ENCODE data around the gene CLPTM1. TPM values are rescaled to one million over a fixed set of nuclear protein-coding genes. Genes with fewer than 3 reads are reported as not detected.

The CLPTM1 gene
- total and polyA plus RNA-seq, 9 of the 15 experiments (the other 6 are each of a cell fraction or from before 2014, with no cell fraction given): 0.37 to 96.0 (median 27.5) TPM

- no peaks in the 10 kb centered on the region; a peak in 1 of 5 replicates for H3K27me3 ChIP-seq (ENCODE audit: control insufficient read depth in 2 of 2, insufficient read depth in 2 of 2, low read length in 2 of 2)
- no peak overlapping the region for H3K4me2 ChIP-seq (ENCODE audit: insufficient read depth, low read length)
- peaks cover 0 to 5% of the 10 kb centered on the region in 2 experiments; a peak in 2 of 5 replicates for H3K4me1 ChIP-seq (replicated peaks in 1 of 2; ENCODE audit: control insufficient read depth in 2 of 2, insufficient read depth in 2 of 2, low read length in 2 of 2)
- TF ChIP-seq ARNT (IDR thresholded peaks at IDR 0.05) (no peak), RBM25 (IDR thresholded peaks at IDR 0.05; ENCODE audit: low read depth, low read length, severe bottlenecking) (peak; percentile 97), DIDO1 (tag; IDR thresholded peaks at IDR 0.05; ENCODE audit: low read depth) (no peak), ZKSCAN1 (IDR thresholded peaks at IDR 0.05; ENCODE audit: low read depth, low read length) (peak; percentile 91), C11orf30 (IDR thresholded peaks at IDR 0.05; ENCODE audit: low read depth) (no peak), XRCC5 (IDR thresholded peaks at IDR 0.05; ENCODE audit: low read depth, low read length) (no peak)
- intact Hi-C loops (cut with micrococcal nuclease): no loop called here
- H3K36me3 ChIP-seq (ENCODE audit: control insufficient read depth, insufficient read depth, low read length): no peaks in the 10 kb centered on the region
- POLR2A ChIA-PET: no interaction called here
- H3K9me1 ChIP-seq (ENCODE audit: control insufficient read depth, insufficient read depth, low read length): no peaks in the 10 kb centered on the region
- H3K27ac ChIP-seq (ENCODE audit: extremely low read depth, low read depth, low read length): no peak overlapping the region
- FAIRE-seq (peak; percentile 26), ATAC-seq (no peak), DNase-seq (ENCODE audit: extremely low read depth in 1 of 4, low spot score in 3 of 4) (no peak)
- no peak overlapping the region for H2AFZ ChIP-seq (ENCODE audit: low read depth, low read length)
- 62% methylated on average over 3 of the region's 4 CpGs for WGBS (ENCODE audit: insufficient coverage, low coverage, missing lambda C conversion rate)
- no peaks in the 10 kb centered on the region for H3K79me2 ChIP-seq (ENCODE audit: control insufficient read depth, insufficient read depth, low read length)
- BruUV-seq (replicated peaks): no TSS peak
- in situ Hi-C loops (cut with MboI): no loop called here
- H3K4me3 ChIP-seq: no peak overlapping the region
- H4K20me1 ChIP-seq (replicated peaks; ENCODE audit: control insufficient read depth, insufficient read depth, low read length): no peaks in the 10 kb centered on the region
- CTCF ChIA-PET (ENCODE audit: low intra/inter-chr PET ratio): no interaction called here
- no peak overlapping the region for H3K9ac ChIP-seq (ENCODE audit: insufficient read depth in 1 of 2, low read depth in 2 of 2, low read length in 2 of 2)
- H3K9me3 ChIP-seq (replicated peaks; ENCODE audit: control insufficient read depth, insufficient read depth, low read depth, low read length): no peaks in the 10 kb centered on the region
Measured at GRCh38 chr19:45023048-45023447, 67.9 kb downstream of the CLPTM1 start.

GRCh38 chr19:45025264-45025663 lies 70.1 kb downstream of the CLPTM1 start:
- no peak for DNase-seq (ENCODE audit: extremely low read depth in 1 of 4, low spot score in 3 of 4)
- intact Hi-C loops (cut with micrococcal nuclease) (no loop called here), in situ Hi-C loops (cut with MboI) (no loop called here)
- H4K20me1 ChIP-seq (replicated peaks; ENCODE audit: control insufficient read depth, insufficient read depth, low read length): no peaks in the 10 kb centered on the region
- H3K9me1 ChIP-seq (ENCODE audit: control insufficient read depth, insufficient read depth, low read length): no peaks in the 10 kb centered on the region
- H3K4me3 ChIP-seq: no peak overlapping the region
- H3K36me3 ChIP-seq (ENCODE audit: control insufficient read depth, insufficient read depth, low read length): no peaks in the 10 kb centered on the region
- BruUV-seq (replicated peaks): no TSS peak
- H3K79me2 ChIP-seq (ENCODE audit: control insufficient read depth, insufficient read depth, low read length): no peaks in the 10 kb centered on the region
- POLR2A ChIA-PET: no interaction called here
- CTCF ChIA-PET (ENCODE audit: low intra/inter-chr PET ratio): no interaction called here
- no peak overlapping the region for H3K27ac ChIP-seq (ENCODE audit: extremely low read depth, low read depth, low read length)
- no peaks in the 10 kb centered on the region; a peak in 1 of 5 replicates for H3K27me3 ChIP-seq (ENCODE audit: control insufficient read depth in 2 of 2, insufficient read depth in 2 of 2, low read length in 2 of 2)
- H3K9ac ChIP-seq (ENCODE audit: insufficient read depth in 1 of 2, low read depth in 2 of 2, low read length in 2 of 2): peak overlapping the region in 1 of 2 experiments; percentile 35; a peak in 1 of 4 replicates
- H3K4me2 ChIP-seq (ENCODE audit: insufficient read depth, low read length): no peak overlapping the region
- no peaks in the 10 kb centered on the region for H3K9me3 ChIP-seq (replicated peaks; ENCODE audit: control insufficient read depth, insufficient read depth, low read depth, low read length)
- no peak for FAIRE-seq
- no peak for ATAC-seq
- 48% methylated on average over 7 of the region's 9 CpGs for WGBS (ENCODE audit: insufficient coverage, low coverage, missing lambda C conversion rate)
- peaks cover 0 to 10% of the 10 kb centered on the region in 2 experiments; a peak in 2 of 5 replicates for H3K4me1 ChIP-seq (replicated peaks in 1 of 2; ENCODE audit: control insufficient read depth in 2 of 2, insufficient read depth in 2 of 2, low read length in 2 of 2)
- no peak overlapping the region for H2AFZ ChIP-seq (ENCODE audit: low read depth, low read length)
- TF ChIP-seq ZBTB8A (IDR thresholded peaks at IDR 0.05; ENCODE audit: partially characterized antibody) (no peak), ZNF717 (CRISPR knock-in tag; IDR thresholded peaks at IDR 0.05) (no peak), SRSF3 (IDR thresholded peaks at IDR 0.05; ENCODE audit: insufficient read depth, low read length) (no peak), ETV6 (IDR thresholded peaks at IDR 0.05; ENCODE audit: borderline replicate concordance in 1 of 2, low read depth in 2 of 2, low read length in 1 of 2) (no peak), ETV6 (CRISPR knock-in tag; IDR thresholded peaks at IDR 0.05; ENCODE audit: borderline replicate concordance) (no peak), RBM39 (optimal IDR thresholded peaks at IDR 0.05; ENCODE audit: low read depth, low read length) (no peak)
- TF ChIP-seq, protein P1, sequence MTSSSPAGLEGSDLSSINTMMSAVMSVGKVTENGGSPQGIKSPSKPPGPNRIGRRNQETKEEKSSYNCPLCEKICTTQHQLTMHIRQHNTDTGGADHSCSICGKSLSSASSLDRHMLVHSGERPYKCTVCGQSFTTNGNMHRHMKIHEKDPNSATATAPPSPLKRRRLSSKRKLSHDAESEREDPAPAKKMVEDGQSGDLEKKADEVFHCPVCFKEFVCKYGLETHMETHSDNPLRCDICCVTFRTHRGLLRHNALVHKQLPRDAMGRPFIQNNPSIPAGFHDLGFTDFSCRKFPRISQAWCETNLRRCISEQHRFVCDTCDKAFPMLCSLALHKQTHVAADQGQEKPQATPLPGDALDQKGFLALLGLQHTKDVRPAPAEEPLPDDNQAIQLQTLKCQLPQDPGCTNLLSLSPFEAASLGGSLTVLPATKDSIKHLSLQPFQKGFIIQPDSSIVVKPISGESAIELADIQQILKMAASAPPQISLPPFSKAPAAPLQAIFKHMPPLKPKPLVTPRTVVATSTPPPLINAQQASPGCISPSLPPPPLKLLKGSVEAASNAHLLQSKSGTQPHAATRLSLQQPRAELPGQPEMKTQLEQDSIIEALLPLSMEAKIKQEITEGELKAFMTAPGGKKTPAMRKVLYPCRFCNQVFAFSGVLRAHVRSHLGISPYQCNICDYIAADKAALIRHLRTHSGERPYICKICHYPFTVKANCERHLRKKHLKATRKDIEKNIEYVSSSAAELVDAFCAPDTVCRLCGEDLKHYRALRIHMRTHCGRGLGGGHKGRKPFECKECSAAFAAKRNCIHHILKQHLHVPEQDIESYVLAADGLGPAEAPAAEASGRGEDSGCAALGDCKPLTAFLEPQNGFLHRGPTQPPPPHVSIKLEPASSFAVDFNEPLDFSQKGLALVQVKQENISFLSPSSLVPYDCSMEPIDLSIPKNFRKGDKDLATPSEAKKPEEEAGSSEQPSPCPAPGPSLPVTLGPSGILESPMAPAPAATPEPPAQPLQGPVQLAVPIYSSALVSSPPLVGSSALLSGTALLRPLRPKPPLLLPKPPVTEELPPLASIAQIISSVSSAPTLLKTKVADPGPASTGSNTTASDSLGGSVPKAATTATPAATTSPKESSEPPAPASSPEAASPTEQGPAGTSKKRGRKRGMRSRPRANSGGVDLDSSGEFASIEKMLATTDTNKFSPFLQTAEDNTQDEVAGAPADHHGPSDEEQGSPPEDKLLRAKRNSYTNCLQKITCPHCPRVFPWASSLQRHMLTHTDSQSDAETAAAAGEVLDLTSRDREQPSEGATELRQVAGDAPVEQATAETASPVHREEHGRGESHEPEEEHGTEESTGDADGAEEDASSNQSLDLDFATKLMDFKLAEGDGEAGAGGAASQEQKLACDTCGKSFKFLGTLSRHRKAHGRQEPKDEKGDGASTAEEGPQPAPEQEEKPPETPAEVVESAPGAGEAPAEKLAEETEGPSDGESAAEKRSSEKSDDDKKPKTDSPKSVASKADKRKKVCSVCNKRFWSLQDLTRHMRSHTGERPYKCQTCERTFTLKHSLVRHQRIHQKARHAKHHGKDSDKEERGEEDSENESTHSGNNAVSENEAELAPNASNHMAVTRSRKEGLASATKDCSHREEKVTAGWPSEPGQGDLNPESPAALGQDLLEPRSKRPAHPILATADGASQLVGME (CRISPR knock-in tag; IDR thresholded peaks at IDR 0.05): no peak

All from K562 (cell line).